GM21737 (cell line): ENCODE data around the gene SLC19A2.
A peak's percentile ranks its signal among the peaks of the same experiment; 100 is the strongest.
"Not testable (repeated sequence)": the region's sequence is repeated elsewhere in the genome, so short reads cannot be mapped to it uniquely, and the experiment has no call there.

ENCODE experiments used
- ATAC-seq: cut with Tn5 transposase; IDR thresholded peaks from one replicate; pipeline ENCODE4 v1.9.1; 2021; ENCODE audit warnings: mild to moderate bottlenecking, moderate library complexity; ENCODE audit not compliant: unreplicated experiment

Gene SLC19A2

GRCh38 chr1:169510060-169510459 is 24.3 kb upstream of the SLC19A2 start:
- no peak for ATAC-seq

- no peak for ATAC-seq
Measured at GRCh38 chr1:169509354-169509753, 23.6 kb upstream of the SLC19A2 start.

- ATAC-seq, result no peak
Measured at GRCh38 chr1:169508432-169509338, 22.9 kb upstream of the SLC19A2 start.

- ATAC-seq, result no peak
Measured at GRCh38 chr1:169507413-169507812, 21.7 kb upstream of the SLC19A2 start.

- ATAC-seq, result not testable (repeated sequence)
Measured at GRCh38 chr1:169503601-169504000, 17.9 kb upstream of the SLC19A2 start.

- no peak for ATAC-seq
Measured at GRCh38 chr1:169499807-169500206, 14.1 kb upstream of the SLC19A2 start.

GRCh38 chr1:169497317-169497716 is 11.6 kb upstream of the SLC19A2 start:
- no peak for ATAC-seq

GRCh38 chr1:169495916-169496315 is 10.2 kb upstream of the SLC19A2 start:
- ATAC-seq, result no peak

GRCh38 chr1:169495046-169495775 is 9.5 kb upstream of the SLC19A2 start:
- no peak for ATAC-seq

- ATAC-seq, result no peak
Measured at GRCh38 chr1:169494343-169494742, 8.6 kb upstream of the SLC19A2 start.

- ATAC-seq, result no peak
Measured at GRCh38 chr1:169493251-169493650, 7.5 kb upstream of the SLC19A2 start.

- ATAC-seq, result peak; percentile 49
Measured at GRCh38 chr1:169491845-169492281, 6.1 kb upstream of the SLC19A2 start.

GRCh38 chr1:169488157-169488556 is 2.4 kb upstream of the SLC19A2 start:
- ATAC-seq, result no peak

- no peak for ATAC-seq
Measured at GRCh38 chr1:169487561-169487960, 1.8 kb upstream of the SLC19A2 start.

GRCh38 chr1:169487133-169487532 is 1.4 kb upstream of the SLC19A2 start:
- ATAC-seq, result no peak

- ATAC-seq, result no peak
Measured at GRCh38 chr1:169486281-169487051, 722 bp upstream of the SLC19A2 start.

- peak; percentile 21 for ATAC-seq
Measured at GRCh38 chr1:169484683-169485430, 887 bp downstream of the SLC19A2 start.

GRCh38 chr1:169484101-169484500 is 1.6 kb downstream of the SLC19A2 start:
- ATAC-seq, result no peak

- ATAC-seq, result no peak
Measured at GRCh38 chr1:169483500-169483966, 2.2 kb downstream of the SLC19A2 start.

GRCh38 chr1:169479363-169480066 is 6.2 kb downstream of the SLC19A2 start:
- ATAC-seq, result no peak
